Measurements from ENCODE around the gene NT5E.

Gene NT5E

DNA sequence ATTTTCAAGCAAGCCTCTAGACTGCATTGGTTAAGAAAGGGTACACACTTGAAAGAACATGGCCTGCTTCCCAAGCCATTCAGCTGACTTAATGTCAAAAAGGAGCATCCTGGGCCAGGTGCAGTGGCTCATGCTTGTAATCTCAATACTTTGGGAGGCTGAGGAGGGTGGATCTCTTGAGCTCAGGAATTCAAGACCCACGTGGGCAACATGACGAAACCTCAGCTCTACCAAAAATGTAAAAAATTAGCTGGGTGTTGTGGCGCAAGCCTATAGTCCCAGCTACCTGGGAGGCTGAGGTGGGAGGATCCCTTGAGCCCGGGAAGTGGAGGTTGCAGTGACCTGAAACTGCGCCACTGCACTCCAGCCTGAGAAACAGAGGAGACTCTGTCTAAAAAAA lies 26.9 kb upstream of the NT5E start:
- no peak for TF ChIP-seq CTCF (IDR thresholded peaks at IDR 0.05; ENCODE audit: extremely low read depth, missing control alignments)

DNA sequence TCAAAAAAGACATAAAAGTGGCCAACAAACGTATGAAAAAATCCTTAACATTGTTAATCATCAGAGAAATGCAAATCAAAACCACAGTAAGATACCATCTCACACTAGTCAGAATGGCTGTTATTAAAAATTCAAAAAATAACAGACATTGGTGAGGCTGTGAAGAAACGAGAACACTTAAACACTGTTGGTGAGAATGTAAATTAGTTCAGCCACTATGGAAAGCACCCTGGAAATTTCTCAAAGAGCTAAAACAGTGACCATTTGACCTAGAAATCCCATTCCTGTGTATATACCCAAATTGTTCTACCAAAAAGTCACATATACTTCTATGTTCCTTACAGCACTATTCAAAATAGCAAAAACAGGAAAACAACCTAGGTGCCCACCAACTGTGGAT lies 24.9 kb upstream of the NT5E start:
- no peak for DNase-seq (ENCODE audit: low spot score)
- TF ChIP-seq CTCF (IDR thresholded peaks at IDR 0.05; ENCODE audit: extremely low read depth, missing control alignments), result no peak

More for the DNA sequence above, 26.9 kb upstream of the NT5E start:
- no peak for DNase-seq (ENCODE audit: low spot score)

- no peak for DNase-seq (ENCODE audit: low spot score)
- no peak for TF ChIP-seq CTCF (IDR thresholded peaks at IDR 0.05; ENCODE audit: extremely low read depth, missing control alignments)
Observed at GRCh38 chr6:85425997-85426396, 23.9 kb upstream of the NT5E start.

DNA sequence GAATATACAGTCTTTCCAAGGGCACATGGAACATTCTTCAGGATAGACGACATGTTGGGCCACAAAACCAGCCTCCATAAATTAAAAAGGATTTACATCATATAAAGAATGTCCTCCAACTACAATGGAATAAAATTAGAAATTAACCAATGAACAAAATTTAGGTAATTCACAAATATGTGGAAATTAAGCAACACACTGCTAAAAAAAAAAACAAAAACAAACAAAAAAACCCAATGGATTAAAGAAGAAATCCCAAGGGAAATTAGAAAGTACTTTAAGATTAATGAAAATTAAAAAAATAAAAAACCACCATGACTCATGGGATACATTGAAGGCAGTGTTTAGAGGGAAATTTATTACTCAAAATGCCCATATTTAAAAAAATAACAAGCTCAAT lies 21.4 kb upstream of the NT5E start:
- DNase-seq (ENCODE audit: low spot score), result no peak

DNA sequence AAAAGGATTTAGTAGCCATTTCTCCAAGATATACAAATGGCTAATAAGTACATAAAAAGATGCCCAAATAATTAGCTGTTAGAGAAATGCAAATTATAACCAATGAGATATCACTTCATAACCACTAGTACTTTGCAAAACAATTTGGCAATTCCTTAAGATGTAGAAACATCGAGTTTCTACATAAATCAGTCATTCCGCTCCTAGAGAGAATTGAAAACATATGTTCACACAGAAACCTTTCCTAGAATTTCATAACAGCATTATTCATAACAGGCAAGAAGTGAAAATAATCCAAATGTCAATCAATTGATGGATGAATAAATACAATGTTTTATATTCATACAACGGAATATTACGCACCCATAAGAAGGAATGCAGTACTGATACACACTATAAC lies 20.5 kb upstream of the NT5E start:
- TF ChIP-seq CTCF (IDR thresholded peaks at IDR 0.05; ENCODE audit: extremely low read depth, missing control alignments), result no peak
- no peak for DNase-seq (ENCODE audit: low spot score)

More for the DNA sequence above, 21.4 kb upstream of the NT5E start:
- TF ChIP-seq CTCF (IDR thresholded peaks at IDR 0.05; ENCODE audit: extremely low read depth, missing control alignments), result no peak

DNA sequence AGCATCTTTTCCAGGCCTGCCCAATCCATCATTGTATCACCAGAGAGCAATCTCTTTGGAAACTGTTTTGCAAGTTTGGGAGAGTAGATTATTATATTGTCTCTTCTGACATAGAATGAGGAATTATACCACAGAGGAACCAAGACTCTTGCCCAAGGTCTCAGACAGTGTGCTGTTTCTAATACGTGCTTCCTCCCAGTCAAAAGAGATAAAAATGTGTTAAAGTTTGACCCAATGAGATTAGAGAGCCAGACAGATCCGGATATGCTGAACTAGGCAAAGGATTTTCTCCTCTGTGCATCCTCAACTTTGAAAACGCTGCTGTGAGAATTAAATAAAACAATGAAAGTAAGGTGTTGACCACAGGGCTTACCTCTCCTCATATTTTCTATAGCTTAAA lies 18.6 kb upstream of the NT5E start:
- TF ChIP-seq CTCF (IDR thresholded peaks at IDR 0.05; ENCODE audit: extremely low read depth, missing control alignments), result no peak
- no peak for DNase-seq (ENCODE audit: low spot score)

DNA sequence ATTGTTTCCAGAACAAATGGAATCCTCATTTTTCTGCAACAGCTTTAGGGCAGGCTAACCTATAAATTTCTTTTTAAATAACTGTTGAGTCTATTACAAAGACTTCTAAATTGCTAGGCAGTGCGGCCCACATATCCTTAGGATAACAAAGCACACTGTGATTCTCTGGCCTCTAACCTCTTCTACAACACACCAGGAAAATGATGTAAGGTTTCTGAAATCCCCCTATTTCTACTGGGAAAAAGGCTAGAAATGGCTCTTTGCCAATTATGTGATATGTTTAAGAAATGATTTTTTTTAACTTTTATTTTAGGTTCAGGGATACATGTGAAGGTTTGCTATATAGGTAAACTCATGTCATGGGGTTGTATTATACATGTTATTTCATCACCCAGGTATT lies 17.3 kb upstream of the NT5E start:
- TF ChIP-seq CTCF (IDR thresholded peaks at IDR 0.05; ENCODE audit: extremely low read depth, missing control alignments), result no peak

More for the DNA sequence above, 17.3 kb upstream of the NT5E start:
- DNase-seq (ENCODE audit: low spot score), result no peak
